HG03039 (cell line): ENCODE data around the gene FRMD8.

Source experiments
- ATAC-seq: cut with Tn5 transposase; IDR thresholded peaks from one replicate; pipeline ENCODE4 v1.9.1; 2021; ENCODE audit warnings: mild to moderate bottlenecking, moderate library complexity; ENCODE audit not compliant: unreplicated experiment

The FRMD8 gene

DNA sequence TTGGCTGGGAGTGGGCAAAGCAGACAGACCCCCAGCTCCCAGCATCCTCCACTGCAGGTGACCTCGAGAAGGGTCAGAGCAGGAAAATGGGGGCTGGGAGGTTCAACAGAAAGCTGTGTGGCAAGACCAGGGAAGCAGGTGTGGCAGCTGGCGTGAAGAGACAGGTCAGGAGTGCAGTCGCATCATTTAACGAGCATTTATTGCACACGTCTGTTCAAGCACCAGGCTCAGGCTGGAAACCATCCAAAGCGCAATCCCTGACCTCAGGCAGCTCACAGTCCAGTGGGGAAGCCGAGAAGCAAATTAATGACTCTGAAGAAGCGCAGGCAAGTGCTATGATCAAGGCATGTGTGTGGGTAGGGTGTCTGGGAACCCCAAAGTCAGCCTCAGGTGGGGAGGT is 11.4 kb upstream of the FRMD8 start:
- no peak for ATAC-seq

DNA sequence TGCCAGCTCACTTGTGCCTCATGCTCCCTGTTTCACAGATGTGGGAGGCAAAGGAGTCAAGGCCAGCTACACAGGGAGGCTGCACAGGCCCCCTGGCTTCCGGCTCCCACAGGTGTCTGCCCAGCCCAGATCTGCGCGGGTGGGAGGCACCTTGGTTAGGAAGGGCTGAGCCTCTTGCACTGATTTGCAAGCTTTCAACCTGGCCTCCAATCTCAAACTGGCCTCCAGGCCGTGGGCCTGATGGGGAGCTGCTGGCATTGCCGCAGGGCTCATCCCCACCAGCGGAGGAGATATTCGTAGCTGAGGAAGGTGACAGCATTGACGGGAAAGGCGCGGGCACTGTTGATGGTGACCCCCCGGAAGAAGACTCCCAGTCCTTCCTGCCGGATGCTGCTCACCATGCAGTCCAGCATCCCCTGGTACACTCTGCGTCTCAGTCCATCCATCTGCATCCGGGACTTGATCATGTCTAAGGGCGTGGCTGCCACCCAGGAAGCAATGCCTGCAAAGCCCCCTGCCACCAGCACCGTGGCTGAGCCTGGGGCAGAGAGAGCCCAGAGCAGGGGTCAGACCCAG is 10.2 kb upstream of the FRMD8 start:
- ATAC-seq: no peak

DNA sequence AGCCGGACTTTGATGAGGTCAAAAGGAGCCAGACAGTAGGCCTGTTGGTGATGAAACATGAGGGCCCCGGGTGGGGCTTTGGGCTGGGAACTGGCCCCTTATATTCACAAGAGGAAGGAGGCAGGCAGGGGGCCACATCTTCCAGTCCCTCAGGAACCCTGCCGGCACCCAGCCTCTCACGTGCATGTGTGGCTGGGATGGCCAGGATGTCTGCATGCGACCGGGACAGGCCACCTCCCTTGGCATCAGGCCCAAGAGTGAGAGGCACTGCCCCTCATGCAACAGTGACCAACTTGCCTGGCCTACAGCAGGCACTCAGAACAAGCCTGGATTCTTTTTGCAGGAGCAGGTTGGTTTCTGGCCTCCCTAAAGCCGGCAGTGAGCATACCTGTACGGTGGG is 9.4 kb upstream of the FRMD8 start:
- ATAC-seq: no peak

DNA sequence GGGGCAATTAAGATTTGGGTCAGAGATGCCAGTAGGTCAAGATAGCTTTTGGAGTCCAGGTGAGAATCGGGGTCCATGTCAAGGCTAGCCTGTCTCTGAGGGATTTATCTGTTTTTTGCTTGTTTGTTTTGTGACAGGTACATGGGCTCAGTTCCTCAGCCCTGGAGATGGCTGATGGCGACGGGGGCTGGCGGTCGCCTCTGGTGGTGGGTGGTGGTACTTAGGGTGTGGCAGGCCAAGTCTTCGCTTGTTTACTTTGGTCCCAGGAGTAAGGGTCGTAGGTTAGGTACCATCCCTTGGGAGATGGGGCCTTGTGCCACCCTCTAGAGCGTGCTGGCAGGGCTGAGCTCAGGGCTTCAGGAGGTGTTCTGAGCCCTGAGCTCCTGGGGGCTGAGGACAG is 8.7 kb upstream of the FRMD8 start:
- no peak for ATAC-seq

DNA sequence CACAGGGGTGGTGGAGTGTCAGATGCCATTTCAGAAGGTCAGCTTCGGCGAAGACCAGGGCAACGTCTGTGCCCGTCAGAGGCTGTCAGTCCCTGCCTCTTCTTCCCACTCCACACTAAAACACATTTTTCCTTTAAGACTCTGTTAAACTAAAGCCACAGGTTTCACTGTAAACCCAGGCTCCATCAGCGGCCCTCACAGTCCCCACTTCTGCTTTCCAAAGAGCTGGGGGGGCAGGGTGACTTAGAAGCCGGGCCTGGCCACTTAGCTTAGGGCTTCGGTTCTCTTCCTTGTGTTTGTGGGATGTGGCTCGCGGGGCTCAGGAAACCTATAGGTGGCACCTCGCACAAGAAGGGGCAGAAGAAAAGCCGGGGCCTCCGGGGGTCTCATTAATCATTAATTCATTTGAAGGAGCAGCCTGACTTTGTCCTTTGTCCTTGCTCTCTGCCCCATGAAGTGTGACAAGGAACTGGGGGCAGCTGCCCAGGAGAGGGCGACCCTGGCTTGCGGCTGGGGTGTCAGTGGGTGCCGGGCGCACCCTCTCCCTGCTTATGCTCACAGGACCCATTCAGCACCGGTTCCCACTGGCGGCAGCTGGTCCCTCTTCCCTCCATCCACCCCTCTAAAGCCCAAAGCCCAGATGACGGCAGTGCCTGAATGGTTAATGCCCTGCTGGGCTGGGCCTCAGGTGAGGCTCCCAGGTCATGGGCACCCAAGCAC is 8.1 kb upstream of the FRMD8 start:
- no peak for ATAC-seq

DNA sequence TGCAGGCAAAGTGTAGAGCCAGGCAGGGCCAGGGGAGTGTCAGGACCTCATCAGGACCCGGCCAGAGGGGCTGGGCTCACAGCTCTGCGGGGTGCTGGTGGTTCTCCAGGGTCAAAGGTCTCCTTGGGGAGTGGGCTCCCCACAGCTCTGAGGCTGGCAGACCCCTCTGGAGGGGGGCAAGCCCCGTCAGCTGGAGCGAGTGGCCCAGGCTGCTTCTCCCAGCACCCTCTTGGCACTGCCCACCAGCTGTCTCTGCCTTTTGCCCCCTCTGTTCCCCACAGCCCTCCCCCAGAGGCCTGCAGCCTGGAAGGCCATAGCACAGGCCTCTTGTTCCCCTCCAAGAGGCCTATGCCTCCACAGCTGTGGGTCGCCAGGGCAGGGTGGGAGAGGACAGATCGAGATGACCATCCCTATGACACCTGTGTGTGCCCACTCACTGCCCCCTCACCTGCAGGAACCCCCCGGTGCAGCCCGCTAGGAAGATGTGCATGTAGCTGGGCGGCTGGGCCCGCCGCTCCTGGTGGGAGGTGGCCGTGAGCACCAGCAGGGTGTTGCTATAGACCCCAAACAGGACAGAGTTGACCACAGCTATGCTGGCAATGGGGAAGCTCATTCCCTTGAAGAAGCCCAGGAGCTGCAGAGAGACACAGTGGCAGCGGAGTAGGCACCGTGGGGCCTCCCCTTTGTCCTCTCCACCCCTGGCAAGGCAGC is 7.4 kb upstream of the FRMD8 start:
- ATAC-seq: no peak

DNA sequence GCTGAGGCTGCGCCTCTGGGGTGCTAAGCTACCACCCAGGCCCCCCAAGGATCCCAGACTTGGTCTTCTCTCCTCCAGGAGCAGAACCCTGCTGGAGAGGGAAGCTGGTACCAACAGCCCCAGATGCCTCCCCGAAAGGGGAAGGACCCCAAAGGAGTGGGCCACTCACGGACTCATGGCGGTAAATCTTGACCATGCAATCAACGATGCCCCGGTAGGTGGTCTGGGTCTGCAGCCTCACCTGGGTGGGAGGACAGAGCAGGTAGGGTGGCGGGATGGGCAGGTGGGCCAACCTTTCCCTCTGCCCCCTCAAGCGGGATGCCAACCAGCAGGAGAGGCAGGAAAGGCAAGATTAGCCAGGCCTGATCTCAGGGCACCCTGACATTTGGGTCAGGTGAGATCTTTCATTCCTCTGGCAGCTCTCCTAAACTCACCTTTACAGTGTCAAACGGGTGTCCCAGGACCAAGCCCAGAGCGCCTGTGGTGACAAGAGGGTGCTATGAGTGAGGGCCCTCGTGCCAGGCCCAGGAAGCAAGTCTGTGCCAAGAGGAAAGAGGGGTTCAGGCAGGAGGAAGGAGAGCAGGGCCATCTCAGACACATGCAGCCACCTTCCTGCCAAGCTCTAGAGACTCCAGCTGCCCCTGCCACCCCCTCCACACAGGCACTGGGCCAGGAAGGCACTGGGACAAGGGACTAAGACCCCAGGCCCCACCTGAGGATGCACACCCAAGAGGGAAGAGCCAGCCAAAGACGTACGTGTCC is 6.6 kb upstream of the FRMD8 start:
- ATAC-seq: no peak

DNA sequence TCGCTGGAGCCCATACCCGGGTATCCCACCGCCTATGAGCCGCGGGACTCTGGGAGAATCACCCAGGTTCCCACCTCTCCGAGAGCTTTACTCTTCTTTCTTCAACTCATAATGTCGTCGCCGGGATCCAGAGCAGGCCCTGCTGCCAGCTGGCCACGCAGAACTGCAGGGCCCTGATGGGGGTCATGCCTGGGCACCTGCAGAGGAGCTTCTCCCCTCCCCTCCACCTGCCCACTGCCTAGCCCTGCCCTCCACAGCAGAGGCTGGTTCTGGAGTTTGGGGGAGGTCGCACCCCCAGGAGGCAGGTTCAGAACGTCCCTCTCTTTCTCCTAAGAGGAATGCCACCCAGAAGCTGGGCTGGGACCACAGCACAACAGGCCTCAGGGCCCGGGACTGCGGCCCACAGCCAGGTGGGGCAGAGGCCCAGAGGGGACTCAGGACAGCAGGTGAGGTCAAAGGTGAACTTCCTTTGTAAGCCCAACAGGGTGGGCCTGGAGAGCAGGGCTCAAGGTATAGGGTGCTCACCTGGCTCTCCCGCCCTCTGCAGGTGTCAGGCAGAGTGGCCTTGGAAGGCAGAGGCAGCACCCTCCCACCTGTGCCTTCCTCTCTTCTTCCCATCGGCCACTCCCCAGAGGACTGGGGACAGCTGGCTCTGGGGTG is 5.8 kb upstream of the FRMD8 start:
- no peak for ATAC-seq

DNA sequence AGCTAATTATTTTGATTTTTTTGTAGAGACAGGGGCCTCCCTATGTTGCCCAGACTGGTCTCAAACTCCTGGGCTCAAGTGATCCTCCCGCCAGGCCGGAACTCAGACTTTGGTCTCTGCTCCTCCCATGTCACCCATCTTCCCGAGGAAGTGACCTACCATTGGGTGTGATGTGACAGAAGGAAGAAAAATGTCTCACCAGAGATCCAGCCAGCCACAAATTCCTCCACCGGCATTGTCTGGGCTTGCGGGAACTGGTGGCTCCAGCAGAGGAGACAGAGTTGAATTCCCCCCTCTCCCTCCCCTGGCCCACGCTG is 4.8 kb upstream of the FRMD8 start:
- ATAC-seq: no peak

DNA sequence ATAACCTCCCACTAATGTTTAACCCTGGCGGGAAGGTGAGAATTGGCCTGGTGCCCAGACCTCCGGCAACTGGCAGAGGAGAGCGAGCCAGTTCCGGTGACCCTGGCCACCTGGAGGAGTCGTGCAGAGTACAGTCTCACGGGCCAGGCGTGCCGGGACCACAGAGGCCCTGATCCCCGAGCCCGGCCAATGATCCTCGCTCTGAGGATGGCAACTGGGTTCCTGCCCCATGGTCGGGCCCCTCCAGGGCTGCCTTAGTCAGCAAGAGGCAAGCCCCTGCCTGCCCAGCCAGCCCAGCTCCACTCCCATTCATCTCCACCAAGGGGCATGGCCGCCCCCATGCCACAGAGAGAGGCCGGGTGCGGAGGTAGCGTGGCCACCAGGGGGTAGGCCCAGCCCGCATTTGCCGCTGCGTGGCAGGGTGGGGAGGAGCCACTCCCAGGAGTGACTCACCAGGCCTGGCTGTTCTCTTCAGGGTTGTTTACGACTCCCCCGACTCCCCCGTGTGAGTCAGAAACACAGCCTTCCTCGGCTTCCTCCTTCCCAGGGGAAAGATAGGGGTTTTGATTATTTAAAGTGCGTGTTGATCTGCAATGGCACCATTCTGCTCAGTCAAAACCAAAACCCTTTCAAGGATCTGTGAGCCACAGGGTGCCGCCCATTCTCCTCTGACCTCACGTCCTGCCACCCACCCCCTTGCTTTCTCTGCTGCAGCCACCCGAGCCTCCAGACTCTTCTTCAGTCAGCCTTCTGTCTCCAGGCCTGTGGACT is 4.2 kb upstream of the FRMD8 start, which contains the start of gene SLC25A45:
Gene SLC25A45 (minus strand): TSS at position 614 of the 771 bp plus-strand sequence. CDS start 695 bp downstream, outside the sequence.
- ATAC-seq: peak; percentile 52

DNA sequence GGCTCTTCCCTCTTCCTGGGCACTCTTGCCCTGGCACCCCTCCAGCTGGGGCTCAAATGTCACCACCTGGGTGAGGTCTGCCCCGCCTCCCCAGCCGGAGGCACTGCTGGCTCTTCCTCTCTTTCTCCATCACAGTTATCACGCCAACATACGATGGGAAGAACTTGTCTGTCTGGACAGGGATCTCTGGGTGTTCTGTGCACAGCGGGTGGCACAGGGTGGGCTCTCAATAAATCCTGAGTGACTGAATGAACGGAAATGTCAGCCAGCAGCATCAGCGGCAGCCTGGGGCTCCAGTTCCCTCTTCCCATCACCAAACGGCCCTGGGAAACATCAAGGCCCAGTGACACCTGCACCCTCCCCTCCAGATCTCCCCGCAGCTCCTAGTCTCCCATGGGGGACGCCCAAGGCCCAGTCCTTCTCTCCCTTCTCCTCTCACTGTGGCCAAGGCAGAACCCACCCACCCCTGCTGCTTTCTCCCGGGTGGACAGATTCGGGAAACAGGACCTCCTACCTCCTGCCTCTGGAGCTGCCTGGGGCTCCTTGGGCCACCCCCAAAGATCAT is 3.6 kb upstream of the FRMD8 start:
- no peak for ATAC-seq

DNA sequence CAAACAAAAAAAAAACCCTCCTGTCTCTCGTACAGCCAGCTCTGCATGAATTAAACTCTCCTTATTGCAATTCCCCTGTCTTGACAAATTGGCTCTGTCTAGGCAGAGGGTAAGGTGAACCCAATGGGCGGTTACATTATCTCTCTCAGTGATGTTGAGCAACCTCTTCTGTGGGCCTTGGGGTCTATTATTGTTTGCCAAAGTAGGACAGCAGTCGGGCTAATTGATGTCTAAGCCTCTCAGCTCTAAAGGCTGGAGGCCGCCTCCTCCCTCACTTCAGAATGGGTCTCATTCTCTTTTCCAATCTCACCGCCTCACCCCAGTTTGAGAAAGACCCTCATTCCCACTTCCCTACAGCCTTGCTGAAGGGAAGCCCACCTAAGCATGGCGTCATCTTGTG is 2.7 kb upstream of the FRMD8 start:
- ATAC-seq: no peak

DNA sequence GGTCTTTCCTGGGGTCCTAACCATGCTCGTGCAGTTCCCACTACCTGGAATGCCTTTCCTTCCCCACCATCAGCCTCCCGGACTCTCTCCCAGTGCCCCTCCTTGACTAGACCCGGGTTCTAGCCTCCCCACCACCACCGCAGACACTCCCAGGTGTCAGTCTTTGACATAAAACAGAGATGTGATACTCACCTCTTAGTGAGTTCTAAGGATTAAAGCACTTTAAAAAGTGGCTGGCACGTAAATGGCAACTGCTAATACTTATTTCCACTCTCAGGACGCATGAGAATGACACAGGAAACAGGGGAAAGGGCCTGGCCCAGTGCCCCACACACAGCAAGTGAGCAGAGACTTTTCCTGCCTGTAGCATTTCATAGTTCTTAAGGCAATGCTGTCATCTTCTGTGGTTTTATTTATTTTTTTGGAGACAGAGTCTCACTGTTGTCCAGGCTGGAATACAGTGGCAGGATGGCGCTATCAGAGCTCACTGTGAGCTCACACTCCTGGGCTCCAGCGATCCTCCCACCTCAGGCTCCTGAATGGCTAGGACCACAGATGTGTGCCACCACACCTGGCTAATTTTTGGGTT is 2.0 kb upstream of the FRMD8 start:
- no peak for ATAC-seq

DNA sequence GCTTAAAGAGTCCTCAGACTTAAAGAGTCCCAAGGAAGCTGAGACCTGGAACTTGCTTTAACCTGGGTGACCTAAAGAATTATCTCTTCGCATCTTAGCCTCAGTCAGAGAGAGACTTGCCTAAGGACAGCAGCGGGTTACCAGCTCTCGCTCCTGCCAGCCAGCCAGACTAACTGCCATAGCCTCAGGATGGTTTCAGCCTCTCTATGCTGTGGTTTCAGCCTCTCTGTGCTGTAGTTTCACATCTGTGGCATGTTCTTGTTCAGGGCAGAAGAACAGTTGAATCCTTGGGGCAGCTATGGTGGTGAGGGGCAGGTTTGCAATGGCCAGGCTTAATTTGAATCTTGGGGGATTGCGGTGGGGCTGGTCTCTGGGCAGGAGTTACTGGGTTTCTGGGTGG is 2.3 kb downstream of the FRMD8 start:
- no peak for ATAC-seq

DNA sequence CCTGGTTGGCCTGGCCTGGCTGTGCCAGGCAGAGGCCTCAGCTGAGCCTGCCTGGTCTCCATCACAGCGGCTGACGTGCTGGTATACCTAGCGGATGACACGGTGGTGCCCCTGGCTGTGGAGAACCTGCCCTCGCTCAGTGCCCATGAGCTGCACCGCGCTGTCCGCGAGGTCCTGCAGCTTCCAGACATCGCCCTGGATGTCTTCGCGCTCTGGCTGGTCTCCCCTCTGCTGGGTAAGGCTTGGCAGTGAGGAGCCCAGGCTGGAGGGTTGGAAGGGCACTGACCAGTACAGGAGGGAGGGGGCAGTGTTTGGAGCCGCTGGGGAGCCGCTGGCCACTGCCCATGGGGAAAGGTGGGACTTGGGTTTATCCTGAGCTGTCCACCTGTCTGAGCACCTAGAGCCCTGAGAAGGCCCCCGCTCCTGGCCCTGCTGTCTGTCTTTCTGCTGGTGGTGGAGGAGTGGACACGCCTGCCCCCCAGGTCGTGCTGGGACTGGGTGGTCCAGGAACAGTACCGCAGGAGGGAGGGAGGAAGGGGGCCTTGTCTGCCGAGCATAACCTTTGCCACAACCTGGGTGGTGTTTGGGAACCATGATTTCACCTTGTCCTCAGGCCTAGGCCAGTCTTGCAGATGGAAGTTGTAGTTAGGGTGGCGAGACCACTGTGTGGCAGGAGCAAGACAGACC is 3.0 kb downstream of the FRMD8 start:
- no peak for ATAC-seq

DNA sequence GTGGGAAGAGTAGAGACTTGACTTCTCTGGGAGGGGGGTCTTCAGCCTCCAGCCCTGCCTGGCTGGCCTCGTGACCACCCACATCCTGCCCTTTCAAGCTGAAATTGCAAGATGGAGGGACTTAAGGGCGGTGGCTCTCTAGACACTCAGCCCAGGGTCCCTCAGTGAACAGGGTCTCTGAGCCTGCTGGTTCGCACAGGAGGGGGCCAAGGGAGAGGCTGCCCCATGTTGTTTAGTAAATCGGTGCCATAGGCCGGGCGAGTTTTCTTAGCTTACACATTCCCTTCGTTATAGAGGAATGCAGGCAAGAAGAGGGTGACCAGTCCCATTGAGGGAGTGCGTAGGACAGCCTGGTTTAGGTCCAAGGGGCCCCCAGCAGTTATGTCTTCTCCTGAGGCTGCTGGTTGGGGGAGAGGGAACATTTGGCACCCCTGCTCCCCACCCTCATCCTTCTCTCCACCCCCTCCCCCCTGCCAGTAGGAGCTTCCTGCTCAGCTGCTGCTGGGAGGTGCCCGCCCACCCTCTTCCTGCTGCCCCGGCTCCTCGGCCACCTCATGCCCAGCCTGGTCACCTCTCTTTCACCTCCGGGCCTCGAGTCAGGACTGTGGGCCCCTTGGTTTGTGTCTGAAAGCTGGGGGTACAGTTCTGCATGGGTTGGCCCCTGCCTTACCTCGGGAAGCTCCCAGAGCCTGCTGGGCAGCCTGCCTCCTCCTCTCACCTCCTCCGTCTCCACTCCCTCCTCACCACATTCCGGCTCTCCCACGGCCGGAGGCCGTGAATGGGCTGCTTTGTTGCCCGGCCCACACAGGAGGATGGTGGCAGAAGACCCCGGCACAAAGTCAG is 3.9 kb downstream of the FRMD8 start:
- no peak for ATAC-seq

DNA sequence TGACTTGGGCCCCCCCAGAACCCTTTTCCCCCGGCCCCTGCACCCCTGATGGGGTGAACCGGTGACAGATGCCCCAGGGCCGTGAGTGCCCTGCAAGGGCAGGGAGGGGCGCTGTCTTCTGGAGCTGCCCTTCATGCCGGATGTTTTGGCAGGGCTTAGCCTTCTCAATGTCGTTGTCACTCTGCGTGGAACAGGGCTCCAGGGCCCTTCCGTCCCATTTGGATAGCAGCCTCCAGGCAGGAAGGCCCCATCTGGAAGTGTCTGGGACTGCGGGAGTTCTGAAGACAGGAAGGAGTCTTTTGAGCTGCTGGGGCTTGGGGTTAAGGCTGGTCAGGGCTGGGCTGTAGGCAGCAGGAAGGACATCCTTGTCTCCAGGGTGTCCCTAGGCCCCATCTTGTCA is 4.6 kb downstream of the FRMD8 start:
- ATAC-seq: no peak

DNA sequence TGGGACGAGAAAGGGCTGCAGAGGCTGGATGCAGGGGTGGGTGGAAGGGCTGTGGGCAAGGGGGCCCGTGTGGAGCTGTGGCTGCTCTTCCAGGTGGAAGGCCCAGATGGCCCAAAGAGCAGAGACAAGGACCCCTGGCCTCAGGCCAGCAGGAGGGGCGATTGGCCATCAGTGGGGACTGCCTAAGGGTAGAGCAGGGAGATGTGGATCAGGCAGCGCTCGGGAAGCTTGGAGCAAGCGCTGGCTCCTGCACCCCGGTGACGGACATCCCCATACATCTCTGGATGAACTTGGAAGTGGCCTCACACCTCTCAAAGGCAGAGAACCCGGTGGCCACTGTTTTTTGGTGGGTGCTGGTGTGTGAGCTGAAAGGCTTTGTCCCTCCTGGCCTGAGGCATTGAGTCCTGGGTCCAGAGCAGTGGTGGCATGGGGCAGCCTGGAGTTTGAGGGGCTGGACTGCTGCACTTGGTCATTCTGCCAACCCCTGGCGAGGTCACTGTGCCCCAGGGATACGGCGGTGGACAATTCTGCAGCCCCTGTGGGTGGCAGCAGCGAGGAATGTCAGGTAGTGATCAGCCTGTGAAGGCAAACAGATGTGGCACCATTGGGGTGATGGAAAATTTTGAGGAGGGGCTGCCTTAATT is 5.9 kb downstream of the FRMD8 start:
- ATAC-seq: no peak
